Activated CD4-positive, alpha-beta T cell treated with anti-CD3 and anti-CD28 coated beads for 1 hour (primary cell): ENCODE data around the gene CLIC5.

Experiments
- DNase-seq: peaks from one replicate; pipeline ENCODE4 v3.0.0-alpha.2; 2020

Gene CLIC5

DNA sequence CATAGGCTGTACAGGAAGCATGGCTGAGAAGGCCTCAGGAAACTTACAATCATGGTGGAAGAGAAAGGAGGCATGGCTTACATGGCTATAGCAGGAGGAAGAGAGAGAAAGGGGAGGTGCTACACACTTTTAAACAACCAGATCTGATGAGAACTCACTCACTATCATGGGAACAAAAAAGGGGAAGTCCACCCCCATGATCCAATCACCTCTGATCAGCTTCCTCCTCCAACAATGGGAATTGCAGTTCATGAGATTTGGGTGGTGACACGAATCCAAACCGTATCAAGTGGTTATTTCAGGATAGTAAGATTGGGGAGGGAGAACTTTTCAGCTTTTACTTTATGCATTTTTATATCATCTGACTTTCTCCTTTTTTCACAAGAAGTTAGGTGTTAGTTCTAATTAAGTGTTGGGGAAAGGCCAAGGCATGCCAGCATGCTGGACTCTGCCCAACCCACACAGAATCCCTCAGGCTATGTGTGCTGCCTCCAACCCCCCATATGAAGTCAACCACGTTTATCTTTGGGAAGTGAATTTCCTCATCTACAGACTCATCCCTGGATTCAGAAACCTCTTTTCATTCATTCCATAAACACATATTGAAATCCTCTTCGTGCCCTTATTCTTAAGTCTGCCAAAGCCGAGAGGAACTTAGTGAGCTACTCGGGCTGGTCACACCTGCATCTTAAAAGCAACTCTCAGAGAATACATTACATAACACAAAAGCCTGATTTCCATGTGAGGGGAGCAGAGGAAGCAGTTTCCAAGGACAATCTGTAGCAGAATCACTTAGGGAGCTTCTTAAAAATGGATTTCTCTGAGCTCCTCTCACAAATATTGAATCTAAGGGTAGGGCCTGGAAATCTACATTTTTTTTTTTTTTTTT is 16.7 kb upstream of the CLIC5 start:
- DNase-seq = no peak

DNA sequence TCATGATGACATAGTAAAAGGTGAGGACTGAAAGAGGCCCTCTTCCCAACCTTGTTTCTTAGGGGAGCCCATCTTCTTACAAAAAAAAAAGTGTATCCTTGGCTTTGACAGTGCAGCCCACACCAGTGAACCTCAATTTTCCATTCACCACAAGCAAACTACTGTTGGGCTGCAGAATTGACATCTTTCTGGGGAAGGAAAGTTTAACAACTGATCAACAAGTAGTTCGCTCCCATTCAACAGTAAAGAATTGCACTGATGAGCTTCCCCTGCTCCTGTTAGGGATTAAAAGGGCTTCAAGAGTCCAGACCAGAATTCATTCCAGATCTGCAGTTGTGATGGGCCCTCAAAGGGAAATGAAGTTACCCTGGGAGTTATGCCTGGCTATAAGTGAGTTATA is 13.9 kb upstream of the CLIC5 start:
- no peak for DNase-seq

DNA sequence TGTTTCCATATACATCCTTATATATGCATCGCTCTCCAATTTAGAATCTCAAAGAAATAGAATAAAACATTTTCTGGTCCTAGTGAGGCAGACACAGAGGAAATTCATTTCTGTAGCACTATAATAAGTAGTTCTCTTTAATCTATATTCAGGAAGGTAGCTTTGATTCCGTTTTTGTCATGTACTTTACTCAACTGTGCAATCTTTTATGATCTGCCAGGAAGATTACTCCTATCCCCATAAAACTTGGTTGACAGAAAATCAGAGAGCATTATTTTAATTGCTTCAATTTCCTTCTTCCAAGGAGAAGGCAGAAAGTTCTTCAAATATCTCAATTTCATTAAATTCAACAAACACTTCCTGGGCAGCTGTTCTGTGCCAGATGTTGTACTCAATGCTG is 10.6 kb upstream of the CLIC5 start:
- no peak for DNase-seq

DNA sequence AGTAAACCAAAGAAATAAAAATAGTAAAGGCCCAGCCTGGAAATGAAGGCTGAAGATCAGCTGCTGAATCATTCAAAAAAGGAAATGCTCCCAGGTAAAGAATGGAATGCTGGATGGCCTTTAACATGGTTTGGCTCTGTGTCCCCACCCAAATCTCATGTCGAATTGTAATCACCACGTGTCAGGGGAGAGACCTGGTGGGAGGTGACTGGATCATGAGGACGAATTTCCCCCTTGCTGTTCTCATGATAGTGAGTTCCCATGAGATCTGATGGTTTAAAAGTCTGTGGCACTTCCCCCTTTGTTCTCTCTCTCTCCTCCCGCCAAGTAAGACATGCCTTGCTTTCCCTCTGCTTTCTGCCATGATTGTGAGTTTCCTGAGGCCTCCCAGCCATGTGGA is 9.9 kb upstream of the CLIC5 start:
- no peak for DNase-seq

DNA sequence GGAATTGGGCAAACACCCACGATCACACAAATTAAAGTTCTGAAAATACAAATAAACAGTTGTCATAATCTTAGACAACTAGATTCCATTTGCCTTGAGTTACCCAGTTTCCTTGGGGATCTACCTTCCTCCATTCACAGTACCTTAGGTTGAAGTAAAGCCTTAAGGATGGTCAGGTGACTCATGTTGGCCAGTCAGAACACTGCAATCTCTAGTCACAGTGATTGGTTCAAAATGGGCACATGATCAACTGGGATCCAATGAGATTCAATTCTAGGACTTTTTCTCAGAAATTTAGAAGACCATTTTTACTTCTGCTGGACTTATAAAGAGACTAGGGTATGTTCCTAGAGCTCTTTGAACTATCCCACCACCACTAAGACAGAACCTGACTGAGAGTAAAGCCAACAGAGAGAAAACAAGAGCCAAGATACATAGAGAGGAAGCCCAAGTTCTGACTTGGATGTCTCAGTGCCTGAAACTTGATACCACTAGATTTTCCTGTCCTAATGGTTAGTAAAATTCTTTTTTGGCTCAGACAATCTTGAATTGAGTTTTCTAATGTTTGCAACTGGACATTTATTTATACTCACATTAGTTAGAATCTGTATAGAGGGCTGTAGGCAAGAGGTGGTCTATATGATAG is 8.6 kb upstream of the CLIC5 start:
- no peak for DNase-seq

DNA sequence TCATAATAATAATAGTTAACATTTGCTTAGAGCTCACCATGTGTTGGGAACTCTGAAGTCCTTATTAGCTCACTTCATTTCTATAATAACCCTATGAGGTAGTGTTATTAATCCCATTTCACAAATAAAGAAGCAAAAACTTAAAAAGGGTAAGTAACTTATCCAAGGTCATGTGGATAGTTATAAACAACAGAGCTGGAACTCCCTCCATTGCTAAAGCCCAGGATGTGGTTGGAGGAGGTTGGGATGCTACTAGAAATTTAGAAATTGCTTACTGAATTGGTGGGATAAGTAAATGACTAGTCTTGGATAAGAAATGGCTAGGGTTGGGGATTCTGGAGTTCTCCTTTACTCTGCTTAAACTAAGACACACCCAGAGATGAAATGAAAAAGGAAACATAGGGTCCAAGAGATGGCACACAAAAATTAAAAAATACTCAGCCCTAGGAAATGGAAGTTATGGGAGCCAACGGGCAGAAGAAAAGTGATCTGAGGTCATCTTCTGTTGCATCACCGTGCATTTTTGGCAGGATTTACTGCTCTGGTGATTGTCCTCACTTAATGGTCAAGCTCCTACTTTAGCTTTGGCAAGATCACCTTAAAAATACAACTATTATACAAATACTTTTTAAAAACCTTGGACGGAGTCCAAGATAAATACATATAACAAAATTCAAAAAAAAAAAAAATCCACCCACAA is 7.7 kb upstream of the CLIC5 start:
- no peak for DNase-seq

DNA sequence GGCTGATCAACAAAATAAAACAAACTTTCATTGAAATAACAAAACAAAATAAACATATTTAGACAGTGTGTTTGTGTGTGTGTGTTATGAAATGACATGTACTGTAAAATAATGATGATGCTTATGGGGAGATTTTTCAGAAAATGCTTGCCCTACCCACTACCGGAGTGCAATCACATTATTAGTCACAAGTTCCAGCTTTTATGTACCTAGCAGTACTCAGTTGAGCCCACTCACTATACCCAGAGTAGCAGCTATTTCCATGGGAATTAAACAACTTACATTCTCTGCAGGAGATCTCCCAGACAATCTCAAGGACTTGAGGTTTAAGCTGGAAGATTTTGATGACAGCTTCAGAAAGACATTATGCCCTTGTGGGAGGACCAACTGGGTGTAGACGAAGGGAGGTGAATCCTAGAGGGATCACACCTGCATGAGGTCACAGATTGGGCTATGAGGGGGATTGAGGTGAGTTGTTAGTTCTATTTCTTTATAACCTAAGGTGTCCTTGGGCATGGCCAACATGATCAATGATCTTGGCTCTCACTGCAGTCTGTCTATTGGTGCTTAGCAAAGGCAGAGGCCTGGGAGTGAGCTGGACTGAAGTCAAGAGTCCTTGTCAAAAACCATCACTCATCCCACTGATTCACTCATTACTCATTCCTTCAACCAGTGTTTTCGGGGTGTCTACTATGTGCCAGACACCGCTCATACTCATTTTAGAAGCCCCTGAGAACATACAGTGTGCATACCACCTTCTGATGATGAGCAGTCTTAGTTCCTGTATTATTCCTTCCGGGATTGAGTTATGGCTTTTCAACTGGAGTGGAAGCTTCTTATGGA is 6.7 kb upstream of the CLIC5 start:
- DNase-seq = no peak

DNA sequence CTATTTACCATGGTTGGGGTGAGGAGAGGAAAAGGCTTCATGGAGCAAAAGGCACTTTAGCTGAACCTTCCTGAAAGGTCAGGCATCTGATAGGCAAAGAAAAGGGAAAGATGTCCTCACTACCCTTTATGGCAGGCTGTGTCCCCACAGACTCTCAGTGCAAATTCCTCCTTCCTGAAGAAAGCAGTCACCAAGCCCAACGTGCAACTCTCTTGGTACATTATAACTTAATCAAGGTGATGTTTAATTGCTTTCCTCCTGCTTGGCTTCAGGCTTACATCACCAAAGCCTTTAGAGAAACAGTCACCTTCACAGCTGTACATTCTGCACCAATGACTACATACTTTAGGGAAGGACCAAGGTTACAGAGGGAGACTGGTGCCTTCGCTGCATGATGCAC is 2.1 kb upstream of the CLIC5 start:
- DNase-seq = no peak

DNA sequence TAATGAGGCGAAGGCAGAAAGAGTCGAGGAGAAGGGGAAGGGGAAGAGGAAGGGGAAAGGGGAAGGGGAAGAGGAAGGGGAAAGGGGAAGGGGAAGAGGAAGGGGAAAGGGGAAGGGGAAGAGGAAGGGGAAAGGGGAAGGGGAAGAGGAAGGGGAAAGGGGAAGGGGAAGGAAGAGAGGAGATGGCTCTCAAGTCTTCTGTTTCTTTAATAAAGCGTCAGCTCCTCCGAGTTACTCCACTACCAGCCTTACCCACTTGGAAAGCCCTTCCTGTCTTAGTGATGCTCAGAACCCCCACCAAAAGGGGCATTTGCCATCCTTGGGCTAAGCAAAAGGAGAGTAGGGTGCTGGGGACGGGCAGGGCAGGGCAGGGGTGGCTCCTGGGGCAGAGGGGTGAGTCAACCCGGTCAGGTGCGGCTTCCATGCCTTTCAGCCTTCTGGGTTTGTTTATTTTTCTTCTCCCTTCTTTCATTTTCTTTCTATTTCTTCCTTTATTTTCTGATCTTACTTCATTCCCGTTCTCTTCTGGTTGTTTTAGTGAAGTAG is 476 bp upstream of the CLIC5 start:
- DNase-seq = no peak

DNA sequence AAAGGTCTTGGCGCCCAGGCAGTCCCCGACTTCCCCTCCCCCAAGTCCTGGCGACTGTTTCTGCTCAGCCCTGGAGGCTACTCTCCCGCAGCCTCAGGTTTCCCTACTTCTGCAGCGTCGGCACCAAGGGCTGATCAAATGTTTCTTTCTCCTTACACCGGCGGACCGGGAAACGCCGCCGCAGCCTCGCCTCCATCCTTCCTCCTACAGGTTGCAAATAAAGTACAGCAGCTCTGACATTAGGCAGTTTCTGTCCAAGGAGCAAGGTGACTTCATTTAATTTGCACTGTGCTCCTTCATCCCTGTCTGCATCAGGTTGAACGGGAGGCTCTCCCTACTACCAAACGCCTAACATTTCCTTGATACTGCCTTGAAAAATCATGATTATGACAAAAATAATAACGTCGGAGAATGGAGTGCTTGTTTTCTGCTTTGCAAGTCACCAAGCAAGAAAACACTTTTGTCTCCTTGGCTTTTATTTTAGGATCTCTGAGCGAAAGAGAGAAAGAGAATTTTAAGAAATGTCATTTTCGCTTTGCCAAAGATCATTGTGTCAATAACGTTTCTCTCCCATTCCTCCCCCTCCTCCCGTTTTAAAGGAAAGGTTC is 1.0 kb downstream of the CLIC5 start:
- no peak for DNase-seq

DNA sequence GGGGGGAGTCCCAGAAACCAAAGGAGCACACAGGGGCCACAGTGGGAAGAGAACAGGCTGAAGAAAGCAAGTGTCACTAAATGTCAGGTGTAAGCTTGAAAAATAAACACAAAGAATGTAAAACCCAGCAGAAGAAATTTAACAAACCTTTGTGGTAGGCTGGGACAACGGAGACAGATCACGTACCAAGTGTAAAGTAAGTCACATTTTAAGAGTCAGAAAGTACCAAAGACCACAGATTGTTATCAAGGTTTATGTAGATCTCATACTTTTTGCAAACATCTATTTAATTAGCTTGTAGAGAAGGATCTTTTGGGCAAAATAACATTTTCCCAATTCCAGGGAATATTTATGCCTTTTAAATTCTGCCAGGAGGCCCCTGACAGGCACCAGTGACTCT is 1.6 kb downstream of the CLIC5 start:
- no peak for DNase-seq

DNA sequence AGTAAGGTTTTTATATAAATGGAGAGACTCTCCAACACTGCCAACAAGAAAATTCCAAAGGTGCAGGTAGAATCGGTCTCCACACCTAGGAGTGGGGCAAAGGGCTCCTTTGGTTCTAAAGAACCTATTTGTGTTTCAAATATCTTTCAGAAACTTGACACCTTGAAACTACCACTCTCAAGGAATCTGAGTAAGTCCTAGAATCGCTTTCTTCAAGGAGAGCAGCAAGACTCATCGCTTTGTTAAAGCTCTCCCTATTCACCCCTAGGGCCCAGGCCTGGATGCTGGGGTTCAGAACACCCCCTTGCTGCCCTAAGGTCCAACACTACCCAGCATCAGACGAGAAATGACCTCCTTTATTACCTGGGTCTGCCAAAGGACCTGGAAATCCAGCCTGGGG is 2.0 kb downstream of the CLIC5 start:
- no peak for DNase-seq

DNA sequence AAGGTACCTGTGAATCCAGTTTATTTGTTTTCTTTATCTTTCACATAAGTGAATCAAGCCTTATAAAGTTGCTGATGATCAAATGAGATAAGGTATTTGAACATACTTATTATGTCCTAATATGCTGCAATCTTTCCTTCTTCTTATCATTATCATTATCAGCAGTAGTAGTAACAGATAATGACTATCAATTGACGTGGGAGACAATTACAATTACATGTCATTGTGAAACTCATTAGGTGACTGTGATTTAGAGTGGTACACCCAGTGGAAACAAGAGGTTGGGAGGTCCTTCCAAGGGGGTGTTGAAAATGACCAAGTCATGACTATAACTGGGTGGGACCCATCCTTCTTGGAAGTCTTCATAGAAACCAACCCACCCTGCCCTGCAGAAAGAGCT is 2.8 kb downstream of the CLIC5 start:
- DNase-seq = no peak

DNA sequence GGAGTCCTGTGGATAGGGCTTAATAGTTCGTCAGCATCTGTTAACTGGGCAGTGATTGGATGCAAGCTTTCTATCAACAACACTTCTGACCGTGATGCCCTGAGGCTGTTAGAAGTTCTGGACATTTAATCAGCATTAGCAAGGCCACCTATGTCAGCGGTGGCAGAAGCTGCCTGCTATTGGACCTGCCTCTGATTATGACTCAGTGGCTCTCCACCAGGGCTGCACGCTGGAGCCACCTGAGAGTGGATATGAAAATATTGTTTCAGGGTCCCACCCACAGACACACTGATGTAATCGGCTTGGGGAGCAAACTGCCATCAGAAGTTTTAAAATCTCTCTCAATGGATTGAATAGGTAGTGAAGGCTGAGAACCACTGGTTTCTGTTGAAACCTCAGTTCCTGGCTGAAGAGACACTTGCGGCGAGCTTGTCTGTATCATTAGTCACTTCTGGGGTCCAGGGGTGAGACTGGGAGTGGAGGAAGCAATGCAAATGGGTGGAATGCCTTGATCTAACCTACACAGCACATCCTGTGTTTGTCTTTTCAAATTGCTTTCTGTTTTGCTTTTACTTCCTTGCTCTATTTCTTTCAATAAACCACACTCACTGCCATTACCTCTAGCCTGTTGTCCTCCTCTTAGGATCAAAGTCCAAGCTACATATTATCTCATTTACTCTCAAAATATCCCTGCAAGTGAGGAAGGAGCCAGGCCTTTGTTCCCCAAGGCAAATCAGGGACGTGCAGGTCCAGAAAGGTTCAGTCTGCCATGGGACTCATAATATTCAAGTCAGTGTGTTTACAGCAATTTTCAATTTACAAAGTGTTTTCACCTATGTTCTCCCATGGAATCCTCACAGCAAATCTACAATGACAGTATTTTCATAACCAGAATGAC is 4.2 kb downstream of the CLIC5 start:
- DNase-seq = peak; percentile 29

DNA sequence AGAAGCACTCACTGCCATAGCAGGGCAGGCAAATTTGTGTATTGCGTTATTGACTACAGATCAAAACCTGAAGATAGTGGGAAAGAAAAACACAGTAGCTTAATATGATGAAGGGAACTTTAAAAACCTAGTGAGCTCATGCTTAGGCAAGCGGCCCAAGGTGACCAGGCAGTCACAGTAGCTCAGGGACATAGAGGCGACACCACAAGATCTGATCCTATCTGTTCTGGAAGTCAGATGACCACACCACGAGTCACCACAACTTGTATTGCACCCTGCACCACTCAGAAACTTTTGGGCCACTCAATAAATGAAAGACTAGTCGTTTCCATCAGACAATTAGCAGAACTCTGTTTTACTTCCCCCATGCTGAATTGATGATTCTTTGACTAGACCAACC is 4.9 kb downstream of the CLIC5 start:
- DNase-seq = no peak

DNA sequence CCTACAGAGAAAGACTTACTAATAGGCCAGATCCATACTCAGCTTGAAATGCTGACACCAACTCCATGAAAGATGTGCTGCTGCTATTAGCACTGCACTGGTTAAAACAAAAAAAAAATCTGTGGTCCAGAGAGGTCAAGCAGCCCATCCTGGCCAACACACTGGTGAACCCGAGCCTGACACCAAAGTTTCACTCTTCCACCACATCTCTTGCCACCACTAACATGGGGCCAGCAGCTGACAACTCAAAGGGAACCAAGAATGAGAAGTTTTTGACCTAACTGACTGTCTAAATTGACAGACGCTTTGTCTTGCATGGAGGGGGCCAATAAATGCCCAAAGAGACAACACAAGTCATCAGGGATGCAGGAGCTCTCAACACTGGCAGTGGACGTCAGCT is 5.4 kb downstream of the CLIC5 start:
- no peak for DNase-seq

DNA sequence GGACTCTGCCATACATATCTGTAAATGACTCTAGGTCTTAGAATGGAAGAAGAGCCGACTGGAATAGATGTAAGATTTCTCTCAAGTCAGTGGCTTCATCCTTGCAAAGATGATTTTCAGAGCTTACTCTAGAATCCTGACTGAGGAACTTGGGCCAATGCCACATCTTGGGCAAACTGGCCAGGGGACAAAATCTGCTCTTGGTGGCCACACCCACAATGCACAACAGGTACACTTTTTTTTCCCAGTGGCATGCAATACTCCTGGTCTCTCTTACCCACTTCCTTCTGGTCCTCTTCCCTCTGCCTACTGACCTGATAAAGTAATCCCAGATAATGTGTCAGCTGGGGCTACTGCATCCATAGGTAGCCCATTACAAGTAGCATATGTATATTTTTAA is 13.4 kb downstream of the CLIC5 start:
- no peak for DNase-seq

DNA sequence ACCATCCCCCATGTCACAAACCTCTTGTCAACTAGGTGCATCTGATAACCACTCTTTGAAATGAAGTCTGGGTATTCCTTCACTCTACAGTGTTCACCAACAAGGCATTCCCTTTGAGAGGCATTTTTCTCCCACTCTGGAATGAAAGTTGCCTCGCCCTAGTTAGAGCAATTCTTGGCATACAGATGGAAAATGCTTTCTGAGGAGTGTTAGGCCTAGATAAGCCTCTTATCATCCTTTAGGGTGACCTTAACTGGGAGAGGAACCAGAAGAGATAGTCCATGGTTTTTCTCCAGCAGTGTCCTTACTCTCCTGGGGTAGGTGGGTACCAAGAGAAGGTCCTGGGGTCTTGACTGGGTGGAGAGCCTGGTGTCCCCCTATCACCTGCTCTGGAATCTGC is 14.8 kb downstream of the CLIC5 start:
- no peak for DNase-seq

DNA sequence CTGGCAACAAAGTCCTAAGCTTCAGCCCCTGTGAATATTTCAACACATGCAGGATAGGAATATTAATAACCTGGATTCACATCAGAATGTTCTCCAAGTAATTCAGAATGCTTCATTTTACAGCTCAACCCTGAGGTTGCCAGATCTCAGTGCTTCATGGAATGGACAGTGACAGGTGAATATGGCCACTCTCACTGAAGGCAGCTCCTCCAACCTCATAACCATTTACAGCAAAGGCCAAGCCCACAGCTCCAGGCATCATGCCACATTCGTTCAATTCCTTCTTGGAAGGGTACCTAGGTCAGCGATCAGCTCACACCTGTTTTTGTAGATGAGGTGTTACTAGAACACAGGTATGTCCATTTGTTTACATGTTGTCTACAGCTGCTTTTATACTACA is 17.1 kb downstream of the CLIC5 start:
- no peak for DNase-seq

DNA sequence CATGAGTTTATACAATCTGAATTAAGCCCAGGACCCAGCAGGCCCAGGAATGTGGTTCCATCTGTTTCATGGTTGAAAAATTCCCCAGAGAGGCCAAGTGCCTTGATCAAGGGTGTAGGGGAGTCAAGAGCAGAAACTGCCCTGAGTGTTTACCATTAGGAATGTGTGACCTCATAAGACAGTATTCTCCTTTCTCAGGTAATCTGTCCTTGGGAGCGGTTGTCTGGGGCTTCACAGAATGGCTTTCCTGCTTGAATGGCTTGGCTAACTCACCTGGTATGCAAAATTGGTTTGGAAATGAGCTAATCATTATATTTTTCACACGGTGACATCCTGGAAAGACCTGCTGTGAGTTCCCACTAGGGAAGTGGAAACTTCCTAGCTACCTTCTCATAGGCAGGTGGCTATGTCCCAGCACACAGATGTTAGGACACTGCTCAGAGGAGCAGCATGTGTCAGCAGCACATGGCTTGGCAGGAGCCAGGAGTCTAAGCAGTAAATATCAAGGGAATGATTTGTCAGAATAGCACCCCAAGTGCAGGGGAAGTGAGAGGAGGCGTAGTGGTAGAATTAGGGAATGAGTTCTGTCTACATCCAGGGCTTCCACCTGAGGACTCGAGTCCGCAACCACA is 17.7 kb downstream of the CLIC5 start:
- no peak for DNase-seq

DNA sequence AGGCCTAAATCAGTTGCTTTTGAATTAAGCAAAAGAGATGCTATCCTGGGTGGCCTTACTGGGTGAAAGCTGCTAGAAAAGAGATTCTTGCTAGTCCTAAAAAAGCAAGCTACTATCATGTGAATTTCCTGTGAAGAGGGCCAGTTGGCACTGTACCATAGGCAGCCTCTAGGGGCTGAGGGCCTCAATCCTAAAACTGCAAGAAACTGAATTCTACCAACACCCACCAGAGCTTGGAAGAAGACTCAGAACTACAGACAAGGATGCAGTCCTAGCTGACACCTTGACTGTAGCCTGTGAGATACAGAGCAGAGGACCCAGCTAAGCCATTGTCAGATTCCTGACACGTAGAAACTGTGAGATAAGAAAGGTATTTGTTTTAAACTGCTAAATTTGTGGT is 24.5 kb downstream of the CLIC5 start:
- DNase-seq = no peak
